Heart left ventricle (tissue), 16 donors: Measurements from ENCODE around the gene ERN1. TPM values are rescaled to one million over a fixed set of nuclear protein-coding genes. Genes with fewer than 3 reads are reported as not detected.

ENCODE experiments used
- ATAC-seq, 4 donors: fragments of 200-7000 bp; cut with Tn5 transposase; one replicate each; pipeline ENCODE4 v1.9.1; 2020 to 2022; ENCODE audit warnings: moderate library complexity in 4 of 4, mild to moderate bottlenecking in 3 of 4, moderate number of reproducible peaks in 1 of 4
- DNase-seq, 5 donors: peaks; one replicate each; pipeline ENCODE4 v3.0.0-alpha.2; 2020
- H3K27ac ChIP-seq, 12 donors: fragments of 200-600 bp; sonication (generic) in 4 of 12; one replicate each; pipeline versions ENCODE4 v1.5.0 to v1.8.0; 2016 to 2022; ENCODE audit warnings: mild to moderate bottlenecking in 2 of 12
- H3K27me3 ChIP-seq, 9 donors: fragments of 200-600 bp; sonication (generic) in 2 of 9; one replicate each; pipeline versions ENCODE4 v1.5.1 to v1.8.0; 2016 to 2022; ENCODE audit warnings: mild to moderate bottlenecking in 3 of 9
- H3K36me3 ChIP-seq, 9 donors: fragments of 200-600 bp; sonication (generic) in 2 of 9; one replicate each; pipeline versions ENCODE4 v1.5.0 to v1.8.0; 2018 to 2022; ENCODE audit warnings: mild to moderate bottlenecking in 2 of 9
- H3K4me1 ChIP-seq, 12 donors: fragments of 200-600 bp; sonication (generic) in 4 of 12; one replicate each; pipeline versions ENCODE4 v1.5.0 to v1.8.0; 2016 to 2022; ENCODE audit warnings: mild to moderate bottlenecking in 3 of 12
- H3K4me3 ChIP-seq, 12 donors: fragments of 200-600 bp; sonication (generic) in 4 of 12; one replicate each; pipeline versions ENCODE4 v1.5.0 to v1.8.0; 2017 to 2022; ENCODE audit warnings: mild to moderate bottlenecking in 9 of 12, moderate library complexity in 4 of 12
- H3K9me3 ChIP-seq, 12 donors: fragments of 200-600 bp; sonication (generic) in 4 of 12; one replicate each; pipeline versions ENCODE4 v1.5.0 to v1.8.0; 2016 to 2022; ENCODE audit warnings: mild to moderate bottlenecking in 1 of 12
- POLR2A ChIP-seq, 2 donors: fragments of 450-650 bp; IDR thresholded peaks; one replicate each; pipeline ENCODE4 v1.6.1; 2017; ENCODE audit warnings: antibody characterized with exemption in 2 of 2, mild to moderate bottlenecking in 2 of 2, moderate library complexity in 2 of 2
- WGBS, 4 donors: extraction: QIAGEN DNeasy Blood & Tissue Kit in 2 of 4; methylation state at CpG; one replicate each; pipeline versions ENCODE4 v1.1.5 to v1.1.7; 2013 to 2018; 5-methylcytosine and 5-hydroxymethylcytosine counted together
- intact Hi-C, 10 donors: fragments of 100-400 bp; cut with DNase I; formaldehyde crosslinking; loops; one replicate each; pipeline versions ENCODE4 v1.11.1 to v1.14.2; 2022
- polyA plus RNA-seq, 2 donors: library from polyadenylated mRNA; stranded (reverse); fragments of 200-250 nt; gene quantifications; one replicate each; pipeline ENCODE4 v1.2.3, GENCODE V29; 2013
- total RNA-seq, 9 donors: library from RNA; depleted of rRNA in 2 of 9; stranded (reverse); fragments of >200 nt in 2 of 9; fragmentation: NEBNext Ultra II Directional in 3 of 9; extraction: Animal tissue kit (Norgen Biotek cat#: 25700) in 3 of 9; gene quantifications; one replicate each; pipeline versions ENCODE4 v1.1.0 to v1.2.4, GENCODE V29; 2016 to 2023
- TF ChIP-seq, protein P1 (sequence below), 12 donors: fragments of 200-600 bp; sonication (generic) in 4 of 12; IDR thresholded peaks; one replicate each; pipeline versions ENCODE4 v1.5.0 to v1.8.0; 2018 to 2022; ENCODE audit warnings: antibody characterized with exemption in 12 of 12, mild to moderate bottlenecking in 5 of 12
- donor health status: ischemic (EF 13 %, LVEDD 7.1; RV severe dilation, severe dysfunction).
- donor health status: healthy with polysubstance abuse.
- donor health status: DM: no; HTN: yes; CAD: no.
- donor health status: DM: no; HTN: no; CAD: no.
- donor health status: ischemic (EF 25% LVEDD 6.9; RV normal size, moderate dysfunction).
- donor health status: ischemic (EF 25% LVEDD 5.7; RV mildly dilated, moderate dysfunction).
- donor health status: healthy.
- donor health status: DM: yes; HTN: yes; CAD: no.
- donor health status: ischemic (EF 35%, LVEDD 5.7; RV mildly dilated, moderate dysfunction).
- donor health status: nonischemic (EF 11% LVEDD 7.7; RV severe dilation, severe dysfunction).
- donor health status: DM: yes; HTN: yes; CAD: no.
- donor health status: PGD.
- donor health status: ischemic (EF 29% LVEDD 5.4; RV normal size, mild dysfunction).
- donor health status: nonischemic (EF 23%, LVEDD 6.1; RV moderate dilation, normal function).

Gene ERN1
- total and polyA plus RNA-seq, 11 donors, result 1.5 to 18.7 (median 7.4) TPM

DNA sequence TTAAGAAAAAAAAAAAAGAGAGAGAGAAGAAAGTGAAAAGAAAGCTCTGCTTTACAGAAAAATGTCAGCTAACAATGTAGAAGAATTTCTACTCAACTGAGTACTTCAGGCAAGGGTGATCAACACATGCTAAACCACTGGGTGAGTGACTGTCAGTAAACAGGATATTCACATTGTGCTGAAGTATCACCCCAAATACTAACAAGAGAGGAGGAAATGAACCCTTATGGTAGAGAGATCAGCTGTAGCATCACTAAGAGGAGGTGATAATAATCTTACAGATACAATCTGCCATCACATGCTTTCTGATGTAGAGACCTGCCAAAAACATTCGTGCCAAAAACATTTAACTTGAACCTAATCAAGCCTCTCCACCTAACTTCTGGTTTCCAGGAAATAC lies 78.8 kb downstream of the ERN1 start:
- ATAC-seq (peak in 1 of 4 donors; percentile 89), DNase-seq (no peak)
- WGBS, 4 donors, result 36 to 59% (median 50%) methylated on average over 1 of the region's 1 CpG
- Histone ChIP-seq H3K36me3 (peaks cover 0 to 100% (median 93%) of the 10 kb centered on the region in 9 donors), H3K4me3 (no peak overlapping the region), H3K9me3 (no peaks in the 10 kb centered on the region), H3K4me1 (peaks cover 0 to 6% (median 0%) of the 10 kb centered on the region in 12 donors), H3K27me3 (no peaks in the 10 kb centered on the region), H3K27ac (peak overlapping the region in 2 of 12 donors; percentile 33 to 74)
- TF ChIP-seq, protein P1, sequence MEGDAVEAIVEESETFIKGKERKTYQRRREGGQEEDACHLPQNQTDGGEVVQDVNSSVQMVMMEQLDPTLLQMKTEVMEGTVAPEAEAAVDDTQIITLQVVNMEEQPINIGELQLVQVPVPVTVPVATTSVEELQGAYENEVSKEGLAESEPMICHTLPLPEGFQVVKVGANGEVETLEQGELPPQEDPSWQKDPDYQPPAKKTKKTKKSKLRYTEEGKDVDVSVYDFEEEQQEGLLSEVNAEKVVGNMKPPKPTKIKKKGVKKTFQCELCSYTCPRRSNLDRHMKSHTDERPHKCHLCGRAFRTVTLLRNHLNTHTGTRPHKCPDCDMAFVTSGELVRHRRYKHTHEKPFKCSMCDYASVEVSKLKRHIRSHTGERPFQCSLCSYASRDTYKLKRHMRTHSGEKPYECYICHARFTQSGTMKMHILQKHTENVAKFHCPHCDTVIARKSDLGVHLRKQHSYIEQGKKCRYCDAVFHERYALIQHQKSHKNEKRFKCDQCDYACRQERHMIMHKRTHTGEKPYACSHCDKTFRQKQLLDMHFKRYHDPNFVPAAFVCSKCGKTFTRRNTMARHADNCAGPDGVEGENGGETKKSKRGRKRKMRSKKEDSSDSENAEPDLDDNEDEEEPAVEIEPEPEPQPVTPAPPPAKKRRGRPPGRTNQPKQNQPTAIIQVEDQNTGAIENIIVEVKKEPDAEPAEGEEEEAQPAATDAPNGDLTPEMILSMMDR (IDR thresholded peaks at IDR 0.05), result no peak
- no peak for TF ChIP-seq POLR2A (IDR thresholded peaks at IDR 0.05)
- intact Hi-C loops, result no loop called here

DNA sequence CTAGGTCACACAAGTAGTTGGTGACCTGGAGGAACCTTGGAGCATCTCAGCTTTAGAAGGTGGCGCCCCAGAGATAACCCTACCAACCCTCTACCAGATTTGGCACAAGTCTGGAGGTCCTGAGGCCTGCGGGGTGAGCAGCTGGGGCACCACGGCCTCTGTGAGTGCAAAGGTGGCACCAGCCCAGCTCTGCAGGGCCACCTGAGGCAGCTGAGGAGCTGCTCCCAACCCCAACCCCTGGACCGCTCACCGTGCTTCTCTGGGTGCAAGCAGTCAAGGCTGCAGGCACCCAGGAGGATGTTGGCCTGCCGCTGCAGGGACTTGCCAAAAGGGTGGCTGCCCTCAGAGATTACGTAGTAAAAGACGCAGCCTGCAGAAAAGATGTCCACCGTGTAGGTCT lies 81.1 kb downstream of the ERN1 start:
- Histone ChIP-seq H3K27ac (no peak overlapping the region), H3K36me3 (peaks cover 0 to 100% (median 96%) of the 10 kb centered on the region in 9 donors), H3K4me3 (no peak overlapping the region), H3K9me3 (no peaks in the 10 kb centered on the region), H3K27me3 (no peaks in the 10 kb centered on the region), H3K4me1 (peaks cover 0 to 6% (median 0%) of the 10 kb centered on the region in 12 donors)
- DNase-seq (no peak), ATAC-seq (no peak)
- TF ChIP-seq, protein P1 (IDR thresholded peaks at IDR 0.05), result no peak
- no peak for TF ChIP-seq POLR2A (IDR thresholded peaks at IDR 0.05)
- WGBS, 4 donors, result 87 to 96% (median 93%) methylated on average over 9 of the region's 9 CpGs
- intact Hi-C loops, result no loop called here

DNA sequence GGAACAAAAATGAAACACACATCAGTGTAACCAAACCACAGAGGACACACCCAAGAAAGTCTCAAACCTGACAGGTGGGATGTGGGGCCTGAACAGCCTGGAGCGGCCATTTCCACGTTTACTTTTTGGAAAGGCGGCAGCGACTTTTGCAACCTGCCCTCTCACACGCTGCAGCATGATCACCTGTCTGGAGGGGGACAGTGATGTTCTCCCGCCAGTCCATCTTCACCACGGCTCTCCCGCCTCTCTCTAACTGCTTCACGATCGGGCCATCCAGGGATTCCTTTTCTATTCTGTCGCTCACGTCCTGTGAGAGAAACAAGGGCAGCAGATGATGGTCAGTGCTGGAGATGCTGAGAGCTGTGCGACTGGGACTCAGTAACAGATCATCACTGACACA lies 84.8 kb downstream of the ERN1 start:
- no peak for DNase-seq
- Histone ChIP-seq H3K27ac (no peak overlapping the region), H3K36me3 (peaks cover 0 to 100% (median 74%) of the 10 kb centered on the region in 9 donors), H3K4me1 (no peaks in the 10 kb centered on the region), H3K27me3 (no peaks in the 10 kb centered on the region), H3K4me3 (no peak overlapping the region), H3K9me3 (no peaks in the 10 kb centered on the region)
- TF ChIP-seq, protein P1 (IDR thresholded peaks at IDR 0.05), result no peak
- no peak for TF ChIP-seq POLR2A (IDR thresholded peaks at IDR 0.05)
- ATAC-seq, result no peak
- 87 to 89% (median 88%) methylated on average over 13 of the region's 13 CpGs for WGBS, 4 donors
- intact Hi-C loops, result no loop called here

DNA sequence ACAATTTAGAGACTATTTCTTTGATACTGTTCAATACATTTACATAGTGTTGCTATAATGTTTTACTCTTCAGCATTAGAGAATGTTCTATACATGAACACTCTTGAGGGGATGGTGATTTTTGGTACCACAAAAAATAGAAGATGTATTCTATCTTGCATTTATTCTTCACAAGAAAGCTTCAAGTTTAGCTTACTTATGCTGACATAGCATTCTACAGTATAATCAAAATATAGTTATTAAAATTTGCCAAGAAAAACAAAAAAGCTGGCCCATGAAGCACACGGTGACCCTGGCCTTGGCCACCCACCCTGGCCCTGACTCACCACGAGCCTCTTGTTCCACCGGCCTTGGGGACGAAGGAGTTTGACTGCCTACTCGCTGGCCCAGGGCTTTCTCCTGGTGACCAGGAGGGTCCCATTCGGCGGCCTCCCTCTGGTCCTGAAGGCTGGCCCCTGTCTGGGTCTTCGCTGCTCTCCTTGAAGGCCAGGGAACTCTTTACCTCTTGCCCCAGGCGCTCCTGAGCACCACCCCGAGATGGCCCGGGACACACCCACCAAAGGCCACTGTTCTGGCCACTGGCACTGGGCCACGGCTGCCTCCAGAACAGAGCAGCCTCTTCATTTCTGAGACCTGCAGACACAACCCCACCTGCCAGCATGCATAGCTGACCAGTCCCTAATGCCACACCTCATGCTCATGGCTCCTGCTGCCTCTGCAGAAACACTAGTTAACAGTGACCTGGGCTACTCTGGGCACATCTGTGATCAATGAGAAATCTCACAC lies 87.1 kb downstream of the ERN1 start:
- Histone ChIP-seq H3K36me3 (peaks cover 0 to 94% (median 51%) of the 10 kb centered on the region in 9 donors), H3K9me3 (no peaks in the 10 kb centered on the region), H3K27me3 (no peaks in the 10 kb centered on the region), H3K27ac (no peak overlapping the region), H3K4me3 (no peak overlapping the region), H3K4me1 (no peaks in the 10 kb centered on the region)
- no peak for ATAC-seq
- intact Hi-C loops, result loop anchor here in 1 of 10 donors (5.0 kb wide), 1 partner anchor 79 kb away; no protein-coding TSS in a partner anchor
- 80 to 90% (median 88%) methylated on average over 12 of the region's 12 CpGs for WGBS, 4 donors
- no peak for DNase-seq
- TF ChIP-seq, protein P1 (IDR thresholded peaks at IDR 0.05), result no peak
- TF ChIP-seq POLR2A (IDR thresholded peaks at IDR 0.05), result no peak
